Activated naive CD4-positive, alpha-beta T cell treated with Interleukin-2 at 50 U/mL for 16 hours (primary cell): ENCODE measurements around the gene SPEF2.

Source experiments
- DNase-seq: peaks from one replicate; pipeline ENCODE4 v3.0.0-alpha.2; 2020

Gene SPEF2

DNA sequence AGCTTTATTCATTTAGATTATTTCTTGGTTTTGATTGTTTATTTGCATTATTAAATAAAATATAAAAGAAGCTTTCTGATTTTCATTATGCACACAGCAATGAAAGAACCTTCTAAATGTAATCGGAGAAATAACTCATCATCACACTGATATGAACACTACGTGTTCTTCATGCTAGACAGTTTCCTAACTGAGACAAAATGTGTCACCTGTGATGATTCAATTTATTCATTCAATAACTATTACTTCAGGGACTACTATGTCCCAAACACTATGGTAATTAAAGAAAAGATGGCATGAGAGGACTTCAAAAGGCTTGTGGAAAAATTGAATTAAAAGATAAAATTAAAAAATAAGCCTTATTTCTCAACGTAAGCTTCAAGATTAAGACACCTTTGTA is 118.1 kb downstream of the SPEF2 start:
- DNase-seq, result no peak

DNA sequence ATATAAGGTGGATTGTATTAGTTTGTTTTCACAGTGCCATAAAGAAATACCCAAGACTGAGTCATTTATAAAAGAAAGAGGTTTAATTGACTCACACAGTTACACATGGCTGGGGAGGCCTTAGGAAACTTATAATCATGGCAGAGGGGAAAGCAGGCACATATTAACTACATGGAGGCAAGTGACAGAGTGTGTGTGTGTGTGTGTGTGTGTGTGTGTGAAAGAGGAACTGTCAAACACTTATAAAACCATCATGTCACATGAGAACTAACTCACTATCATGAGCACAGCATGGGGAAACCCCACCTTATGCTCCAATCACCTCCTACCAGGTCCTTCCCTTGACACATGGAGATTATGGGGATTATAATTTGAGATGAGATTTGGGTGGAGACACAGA is 118.6 kb downstream of the SPEF2 start:
- peak; percentile 8 for DNase-seq

DNA sequence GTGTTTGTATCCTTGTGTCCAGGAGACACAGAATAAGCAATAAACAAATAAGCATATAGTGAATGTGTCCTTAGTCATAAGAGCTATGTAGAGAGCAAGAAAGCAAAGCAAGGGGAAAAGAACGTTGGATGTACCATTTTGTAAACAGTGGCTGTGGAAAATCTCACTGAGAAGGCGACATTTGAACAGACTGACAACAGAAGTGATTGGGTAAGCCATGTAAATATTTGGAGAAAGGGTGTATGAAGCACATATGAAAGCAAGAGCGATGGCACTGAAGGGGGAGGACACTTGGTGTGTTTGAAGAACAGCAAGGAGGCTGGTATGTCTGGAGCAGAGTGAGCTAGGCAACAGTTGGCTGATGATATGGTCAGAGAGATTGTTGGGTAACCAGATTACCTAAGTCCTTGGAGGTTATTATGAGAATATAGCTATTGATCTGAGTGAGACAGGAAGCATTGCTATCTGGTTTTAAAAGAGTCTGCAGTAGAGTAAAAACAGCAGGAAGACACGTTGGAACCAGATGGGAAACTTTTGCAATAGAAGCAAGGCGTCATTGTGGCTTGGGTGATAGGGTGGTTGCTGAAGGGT is 123.6 kb downstream of the SPEF2 start:
- DNase-seq, result no peak

DNA sequence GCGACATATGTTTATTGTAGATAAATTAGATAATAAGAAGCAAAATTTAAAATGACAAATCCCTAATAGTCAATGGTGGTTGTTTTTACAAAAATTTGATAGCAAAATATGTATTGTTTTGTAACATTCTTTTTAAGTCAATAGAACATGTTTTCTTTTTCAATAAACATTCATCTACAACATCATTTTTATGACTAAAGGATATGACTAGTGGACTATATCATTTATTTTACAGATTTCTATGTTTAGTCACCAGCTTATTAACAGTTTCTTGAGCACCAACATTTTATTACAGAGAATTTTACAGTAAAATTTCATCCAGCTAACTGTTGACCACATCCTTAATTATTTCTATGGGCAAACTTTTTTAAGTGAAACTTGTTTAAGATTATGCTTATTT is 124.3 kb downstream of the SPEF2 start:
- DNase-seq, result no peak

DNA sequence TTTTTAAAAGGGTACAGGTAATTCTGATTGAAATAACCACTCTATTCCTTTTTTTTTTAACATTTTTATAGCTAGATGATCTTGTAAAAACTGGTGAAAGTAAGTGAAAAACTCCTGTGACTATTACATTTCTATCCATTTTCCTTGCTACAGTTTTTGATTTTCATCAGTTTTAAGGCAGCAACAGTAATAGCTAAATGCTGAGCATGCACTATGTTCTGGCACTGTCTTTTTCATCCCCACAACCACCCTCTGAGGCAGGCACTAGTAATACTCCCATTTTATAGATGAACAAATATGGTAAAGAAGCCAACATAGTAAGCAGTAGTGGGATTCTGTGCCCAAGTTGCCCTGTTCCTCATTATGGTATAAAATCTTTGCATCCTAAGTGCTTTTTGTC is 126.0 kb downstream of the SPEF2 start:
- no peak for DNase-seq

DNA sequence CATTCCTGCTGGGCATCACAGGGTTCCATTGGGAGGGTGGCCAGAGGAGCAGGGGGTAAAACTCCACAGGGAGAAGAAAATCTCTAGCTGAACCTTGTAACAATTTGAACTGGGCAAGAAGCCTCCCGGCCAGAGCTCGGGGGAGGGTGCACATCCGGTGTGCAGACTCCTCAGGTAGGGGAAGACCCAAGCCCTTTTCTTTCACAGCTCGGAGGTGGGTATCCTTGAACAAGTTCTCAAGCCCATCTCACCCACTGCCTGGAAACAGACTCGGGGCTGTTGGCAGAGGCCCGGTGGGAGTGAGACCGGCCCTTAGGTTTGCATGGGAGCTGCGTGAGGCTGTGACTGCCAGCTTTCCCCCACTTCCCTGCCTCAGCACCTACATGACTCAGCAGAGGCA is 127.5 kb downstream of the SPEF2 start:
- no peak for DNase-seq

DNA sequence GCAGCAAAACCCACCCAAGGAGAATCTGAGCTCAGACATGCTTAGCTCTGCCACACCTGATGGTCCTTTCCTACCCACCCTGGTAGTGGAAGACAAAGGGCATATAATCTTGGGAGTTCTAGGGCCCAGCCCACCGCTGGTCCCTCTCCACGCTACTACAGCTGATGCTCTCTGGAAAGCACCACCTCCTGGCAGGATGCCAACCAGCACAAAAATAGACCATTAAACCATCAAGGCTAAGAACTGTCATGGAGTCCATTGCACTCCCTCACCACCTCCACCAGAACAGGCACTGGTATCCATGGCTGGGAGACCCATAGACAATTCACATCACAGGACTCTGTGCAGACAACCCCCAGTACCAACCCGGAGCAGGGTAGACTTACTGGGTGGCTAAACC is 128.0 kb downstream of the SPEF2 start:
- DNase-seq, result no peak

DNA sequence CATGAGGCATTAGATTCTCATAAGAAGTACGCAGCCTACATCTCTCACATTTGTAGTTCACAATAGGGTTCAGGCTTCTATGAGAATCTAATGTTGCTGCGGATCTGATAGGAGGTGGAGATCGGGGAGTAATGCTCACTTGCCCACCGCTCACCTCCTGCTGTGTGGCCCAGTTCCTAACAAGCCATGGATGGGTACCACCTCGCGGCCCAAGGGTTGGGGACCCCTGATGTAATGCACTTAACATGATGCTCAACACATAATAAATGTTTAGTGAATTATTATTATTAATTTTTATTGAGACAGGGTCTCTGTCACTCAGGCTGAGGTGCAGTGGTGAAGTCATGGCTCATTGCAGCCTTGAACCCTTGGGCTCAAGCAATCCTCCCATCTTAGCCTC is 134.3 kb downstream of the SPEF2 start:
- no peak for DNase-seq

DNA sequence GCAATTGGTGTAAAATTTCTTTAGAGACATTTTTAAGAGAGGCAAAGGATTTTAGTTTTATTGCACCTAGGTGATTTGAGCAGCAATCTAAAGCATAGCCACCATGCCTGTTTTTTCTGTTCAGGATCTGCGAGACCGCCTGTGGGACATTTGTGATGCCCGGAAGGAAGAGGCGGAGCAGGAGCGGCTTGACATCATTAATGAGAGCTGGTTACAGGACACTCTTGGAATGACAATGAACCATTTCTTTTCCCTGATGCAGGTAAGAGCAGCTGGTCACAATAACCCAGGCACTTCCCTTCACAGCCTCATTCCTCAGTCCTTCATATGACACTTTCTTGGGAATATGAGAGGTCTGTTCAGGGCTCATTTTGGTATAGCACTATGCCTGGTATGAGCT is 135.8 kb downstream of the SPEF2 start:
- DNase-seq, result no peak

DNA sequence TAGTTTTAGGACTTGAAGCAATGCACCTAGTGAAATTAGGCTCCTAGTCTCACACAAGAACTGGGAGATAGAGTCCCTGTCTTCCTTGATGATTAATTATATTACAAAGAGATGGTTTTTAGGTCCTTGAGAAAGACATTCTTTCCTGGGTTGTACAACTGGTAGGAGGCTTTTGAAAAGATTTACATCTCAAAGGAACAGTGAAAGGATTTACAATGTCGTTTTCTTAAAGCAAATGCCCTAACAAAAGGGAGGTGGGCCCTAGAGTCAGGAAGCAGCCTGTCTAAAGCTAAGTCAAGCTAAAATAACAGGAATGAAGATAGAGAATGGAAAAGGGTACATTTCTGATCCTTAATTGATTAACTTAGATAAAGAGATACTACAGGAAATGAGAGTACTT is 136.8 kb downstream of the SPEF2 start:
- DNase-seq, result no peak

DNA sequence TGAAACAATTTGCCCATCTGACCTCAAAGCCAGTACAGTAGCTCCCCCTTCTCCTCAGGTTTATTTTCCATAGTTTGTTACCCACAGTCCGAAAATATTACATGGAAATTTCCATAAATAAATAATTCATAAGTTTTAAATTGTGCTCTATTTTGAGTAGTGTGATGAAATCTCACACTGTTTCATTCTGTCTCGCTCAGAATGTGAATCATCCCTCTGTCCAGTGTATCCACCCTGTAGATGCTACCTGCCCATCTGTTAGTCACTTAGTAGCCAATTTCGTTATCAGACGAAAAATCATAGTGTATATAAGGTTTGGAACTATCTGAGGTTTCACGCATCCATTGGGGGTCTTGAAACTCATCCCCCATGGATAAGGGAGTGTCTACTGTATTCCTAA is 138.3 kb downstream of the SPEF2 start:
- no peak for DNase-seq

DNA sequence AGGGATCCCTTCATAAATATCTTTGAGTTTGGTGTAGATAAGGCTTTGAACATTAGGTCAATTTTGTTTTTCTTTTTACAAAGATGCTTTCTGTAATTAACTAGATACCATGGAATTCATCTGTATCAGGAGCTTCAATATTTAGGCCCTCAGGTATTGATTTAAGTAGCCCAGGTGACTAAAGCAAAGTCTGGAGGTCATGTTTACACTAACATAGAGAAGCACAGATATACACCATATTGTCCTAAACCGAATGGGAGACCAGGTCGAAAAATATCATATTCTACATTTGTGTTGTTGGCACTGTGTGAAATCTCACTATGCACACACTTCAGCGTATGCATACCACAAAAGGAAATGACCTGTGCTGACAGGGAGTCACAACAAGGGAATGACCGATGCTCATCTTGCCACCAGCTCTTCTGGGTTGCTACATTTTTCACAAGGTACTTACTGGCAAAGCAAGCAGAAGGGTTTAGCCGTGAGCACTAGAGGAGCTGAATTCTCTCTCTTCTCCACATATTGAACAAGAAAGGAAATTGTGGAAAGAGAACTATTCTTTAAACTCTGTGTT is 140.6 kb downstream of the SPEF2 start:
- DNase-seq, result no peak

DNA sequence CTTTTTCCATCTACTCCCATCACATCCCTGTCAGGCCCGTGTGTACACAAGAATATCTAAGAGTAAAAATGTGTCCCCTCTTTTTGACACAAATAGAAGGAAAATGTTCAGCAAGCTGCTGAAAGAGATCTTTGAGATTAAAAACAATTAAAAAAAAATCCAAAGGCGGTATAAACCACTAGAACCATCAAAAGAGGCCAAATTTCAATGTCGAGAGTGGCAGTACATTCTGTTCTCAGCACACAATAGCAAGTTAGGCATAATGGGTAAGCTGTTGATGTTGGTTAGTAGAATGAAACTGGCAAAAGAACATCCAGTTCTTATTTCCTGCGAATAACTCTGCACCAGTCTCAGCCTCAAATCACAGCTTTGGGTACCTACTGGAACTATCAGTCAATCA is 143.9 kb downstream of the SPEF2 start:
- DNase-seq, result no peak

DNA sequence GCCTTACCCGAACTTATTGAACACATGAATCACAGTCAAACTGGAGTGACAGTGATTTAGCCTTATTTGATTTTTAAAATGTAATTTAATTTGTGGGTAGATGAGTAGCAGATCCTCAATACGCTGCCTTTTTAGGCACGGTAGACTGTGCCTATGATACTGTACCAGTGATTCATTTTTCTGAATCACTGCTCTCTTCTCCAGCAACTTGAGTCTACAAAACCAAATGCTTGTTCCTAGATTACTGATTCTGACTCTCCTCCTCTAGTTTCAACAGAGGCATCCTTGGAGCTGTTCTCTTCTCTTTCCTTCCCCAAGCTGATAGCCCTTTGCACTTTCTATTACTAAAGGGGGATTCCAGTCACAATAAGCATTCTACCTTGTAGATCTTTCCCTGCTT is 144.7 kb downstream of the SPEF2 start:
- no peak for DNase-seq

DNA sequence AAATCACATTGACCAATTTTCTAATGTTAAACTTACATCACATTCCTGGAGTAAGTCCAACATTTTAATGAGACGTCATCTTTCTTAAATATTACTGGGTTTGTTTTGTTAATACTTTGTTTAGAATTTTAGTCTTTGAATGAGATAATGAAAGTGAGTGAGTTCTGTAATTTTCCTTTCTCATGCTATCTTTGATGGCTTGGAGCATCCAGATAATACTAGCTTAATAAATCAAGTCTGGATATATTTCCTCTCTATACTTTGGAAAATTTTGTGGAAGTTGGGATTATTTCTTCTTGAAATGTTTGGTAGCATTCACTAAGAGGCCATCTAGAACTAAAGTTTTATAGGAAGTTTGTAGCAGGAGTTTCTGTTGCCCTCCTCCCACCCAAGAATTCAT is 148.3 kb downstream of the SPEF2 start:
- DNase-seq, result no peak

DNA sequence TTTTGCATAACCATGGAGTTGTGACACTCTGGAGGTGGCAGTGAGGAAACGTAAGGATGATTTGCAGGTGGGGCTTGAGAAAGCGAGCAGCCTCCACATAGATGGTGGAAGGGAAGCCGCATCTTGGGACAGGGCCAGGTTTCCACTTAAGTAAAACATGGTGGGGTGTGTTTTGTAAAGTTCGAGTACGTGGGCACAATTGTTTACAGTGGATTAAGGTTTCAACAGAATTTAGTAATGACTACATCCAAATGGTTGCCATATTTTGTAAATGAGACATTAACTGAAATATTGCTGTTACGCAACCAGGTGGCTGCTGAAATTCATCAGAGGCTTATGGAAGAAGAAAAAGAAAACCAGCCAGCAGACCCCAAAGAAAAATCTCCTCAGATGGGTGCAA is 153.6 kb downstream of the SPEF2 start:
- no peak for DNase-seq

DNA sequence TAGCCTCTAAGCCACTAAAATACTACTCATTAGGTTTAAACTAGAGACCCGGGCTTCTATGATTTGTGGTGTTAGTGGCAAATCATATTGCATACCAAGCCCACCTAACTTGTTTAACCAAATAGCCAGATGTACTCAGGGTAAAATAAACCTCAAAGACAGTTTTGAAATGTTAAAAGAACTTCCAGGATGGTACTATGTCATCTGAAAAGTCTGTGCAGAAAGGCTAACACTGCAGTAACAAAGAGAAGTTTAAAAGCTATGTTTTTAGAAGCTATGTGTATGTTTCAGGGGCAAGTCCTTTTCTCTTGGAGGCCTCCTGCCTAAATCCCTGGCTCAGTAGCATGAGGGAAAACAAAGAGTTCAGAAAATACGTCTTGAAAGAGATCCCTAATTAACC is 154.2 kb downstream of the SPEF2 start:
- no peak for DNase-seq

DNA sequence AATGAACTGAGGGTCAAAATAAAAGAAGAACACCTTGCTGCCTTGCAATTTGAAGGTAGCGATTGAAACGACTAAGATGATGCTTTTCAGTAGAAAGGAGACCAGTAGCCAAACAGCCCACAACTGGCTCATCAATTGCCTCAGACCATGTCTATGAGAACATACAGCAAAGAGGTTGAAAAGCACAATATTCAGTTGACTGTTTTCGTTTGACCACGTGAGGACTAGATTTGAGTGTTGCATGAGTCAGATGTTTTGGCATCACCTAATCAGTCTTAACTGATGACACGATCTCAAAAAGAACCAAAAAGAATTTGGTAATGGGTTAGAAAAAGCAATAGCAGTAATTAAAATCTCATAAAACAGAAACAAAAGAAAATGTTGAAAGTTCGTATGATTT is 156.3 kb downstream of the SPEF2 start:
- peak; percentile 34 for DNase-seq

DNA sequence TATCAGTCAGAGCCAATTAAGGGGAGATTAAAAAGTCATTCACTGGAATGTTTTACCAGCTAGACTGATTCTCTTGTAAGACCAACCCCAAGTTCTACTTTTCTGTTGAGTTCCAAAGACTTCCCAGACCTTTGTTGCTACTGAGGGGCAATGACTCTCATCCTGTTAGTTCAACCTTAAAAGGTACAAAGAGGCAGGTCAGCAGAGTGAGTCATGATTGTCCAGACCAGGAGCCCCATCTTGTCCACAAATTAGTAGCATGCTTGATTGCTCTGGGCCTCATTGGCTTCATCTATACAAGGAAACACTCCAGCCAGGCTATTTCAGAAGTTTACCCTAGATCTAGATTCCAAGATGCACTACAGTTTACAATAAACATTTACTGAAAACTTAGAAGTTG is 159.1 kb downstream of the SPEF2 start:
- no peak for DNase-seq

DNA sequence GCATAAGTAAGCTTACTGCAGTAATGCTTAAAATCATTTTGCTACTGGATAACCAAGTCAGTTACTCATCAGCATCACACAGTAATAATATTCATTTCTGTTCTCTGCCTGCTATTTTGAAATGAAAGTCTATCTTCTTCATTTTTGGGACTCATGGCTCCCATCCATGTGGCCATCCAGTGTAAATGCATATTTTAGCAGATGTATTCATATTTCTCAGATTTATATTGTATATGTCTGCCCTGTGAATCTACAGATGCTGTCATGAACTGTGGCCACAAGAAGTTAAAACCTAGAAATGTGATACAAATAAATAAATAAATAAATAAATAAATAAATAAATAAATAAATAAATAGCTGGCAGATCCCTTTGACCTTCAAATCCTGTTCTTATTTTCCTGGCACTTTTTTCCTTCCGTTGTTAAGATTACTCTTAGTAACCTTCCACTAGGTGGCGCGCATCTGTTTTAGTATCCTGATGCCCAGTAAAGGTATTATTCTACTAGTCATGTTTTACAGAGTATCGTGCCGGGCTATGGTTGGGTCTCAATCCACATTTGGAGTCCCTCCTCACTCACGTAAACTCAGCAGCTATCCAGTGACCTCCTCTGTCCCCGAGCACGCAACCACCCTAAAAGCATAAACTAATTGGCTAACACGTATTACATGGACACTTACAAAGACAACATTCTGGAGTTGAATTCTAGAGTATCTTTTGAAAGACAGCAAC is 159.9 kb downstream of the SPEF2 start:
- DNase-seq, result peak; percentile 66

DNA sequence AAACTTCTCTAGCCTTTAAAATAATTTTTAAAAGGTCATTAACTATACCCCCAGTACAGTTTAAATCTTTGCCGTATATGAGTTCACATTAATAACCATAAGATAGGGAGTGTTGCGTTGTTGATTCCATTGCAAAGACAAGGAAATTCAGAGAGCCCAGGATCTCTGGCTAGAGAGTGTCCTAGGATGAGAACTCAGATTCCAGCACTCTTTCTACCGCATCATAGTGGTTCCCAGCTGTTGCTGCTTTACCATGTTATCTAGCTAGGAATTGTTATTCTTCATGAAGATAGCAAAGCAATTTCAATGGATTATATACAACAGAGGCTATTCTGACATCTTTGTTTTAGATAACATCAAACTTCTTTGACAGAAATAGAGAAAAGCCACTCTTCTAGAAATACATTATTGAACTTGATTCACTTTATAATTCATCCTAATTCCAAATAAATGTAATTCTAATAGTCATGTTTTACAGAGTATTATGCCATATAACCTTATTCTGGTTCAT is 160.7 kb downstream of the SPEF2 start:
- no peak for DNase-seq

DNA sequence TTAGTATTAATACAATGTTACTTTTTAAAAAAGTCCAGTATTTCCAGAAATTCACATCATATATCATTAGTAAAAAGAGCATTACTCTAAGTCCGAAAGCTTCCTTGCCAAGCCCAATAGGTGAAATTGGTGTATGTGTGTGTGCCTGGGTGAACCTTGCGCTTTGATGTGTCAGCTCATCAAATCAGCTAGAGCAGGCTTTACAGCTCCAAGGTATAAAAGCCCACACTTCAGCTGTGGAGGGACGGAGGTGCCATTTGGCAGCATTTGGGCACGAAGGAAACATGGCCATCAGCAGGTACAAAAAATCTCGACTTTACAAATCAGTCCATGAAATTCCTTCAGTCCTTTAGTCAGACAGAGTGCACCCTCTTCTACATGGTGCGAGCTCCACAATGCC is 162.6 kb downstream of the SPEF2 start:
- DNase-seq, result peak; percentile 40

DNA sequence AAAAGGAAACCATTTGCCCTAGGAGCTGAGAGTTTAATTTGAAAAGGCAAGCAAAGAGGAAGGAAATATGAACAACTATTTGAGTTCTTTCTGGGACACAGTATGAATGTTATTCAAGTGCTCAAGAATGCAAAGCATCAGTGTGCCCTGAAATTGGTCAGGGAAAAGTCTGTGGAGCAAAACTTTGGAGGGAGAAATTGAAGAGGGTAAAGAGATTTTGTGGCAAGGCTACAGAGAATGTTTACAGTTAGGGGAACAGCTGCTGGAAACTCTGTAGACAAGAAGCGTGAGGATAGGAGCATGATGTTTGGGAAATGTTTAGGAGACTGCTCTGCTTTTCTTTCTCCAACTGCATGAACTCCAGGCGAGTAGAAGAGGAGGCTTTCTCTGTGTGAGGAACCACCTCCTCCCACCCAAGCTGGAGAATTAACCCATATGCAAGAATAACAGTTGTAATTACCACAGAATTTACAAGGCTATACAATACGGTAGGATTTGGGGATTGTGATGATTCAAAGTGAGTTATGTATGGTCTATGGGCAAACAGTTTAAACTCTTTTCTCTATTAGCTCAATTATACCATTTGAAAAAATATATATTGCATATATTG is 163.6 kb downstream of the SPEF2 start:
- no peak for DNase-seq

DNA sequence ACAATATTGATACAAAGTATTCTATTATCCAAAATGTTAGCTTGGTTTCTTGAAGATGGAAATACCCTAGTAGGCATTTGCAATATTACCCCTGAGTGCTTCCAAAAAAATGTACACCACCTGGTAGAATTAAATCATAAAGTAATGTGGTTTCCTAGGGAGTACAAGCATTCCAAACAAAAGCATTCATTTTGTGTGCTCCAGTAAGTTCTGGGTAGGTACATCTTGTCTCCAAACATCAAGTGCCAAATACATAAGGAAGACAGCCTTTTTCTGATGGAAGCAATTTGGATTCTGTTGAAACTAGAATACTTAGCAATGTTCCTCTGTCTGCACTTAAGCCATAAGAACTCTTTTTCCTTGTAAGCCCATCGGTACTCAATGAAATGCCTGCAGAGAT is 165.9 kb downstream of the SPEF2 start:
- DNase-seq, result no peak
